Fibroblast of skin of abdomen (primary cell): ENCODE results near the gene SART1.
"Not testable (repeated sequence)": the region's sequence is repeated elsewhere in the genome, so short reads cannot be mapped to it uniquely, and the experiment has no call there.

Source experiments
- DNase-seq: peaks from one replicate; pipeline ENCODE4 v3.0.0-alpha.2; 2013

Gene SART1

DNA sequence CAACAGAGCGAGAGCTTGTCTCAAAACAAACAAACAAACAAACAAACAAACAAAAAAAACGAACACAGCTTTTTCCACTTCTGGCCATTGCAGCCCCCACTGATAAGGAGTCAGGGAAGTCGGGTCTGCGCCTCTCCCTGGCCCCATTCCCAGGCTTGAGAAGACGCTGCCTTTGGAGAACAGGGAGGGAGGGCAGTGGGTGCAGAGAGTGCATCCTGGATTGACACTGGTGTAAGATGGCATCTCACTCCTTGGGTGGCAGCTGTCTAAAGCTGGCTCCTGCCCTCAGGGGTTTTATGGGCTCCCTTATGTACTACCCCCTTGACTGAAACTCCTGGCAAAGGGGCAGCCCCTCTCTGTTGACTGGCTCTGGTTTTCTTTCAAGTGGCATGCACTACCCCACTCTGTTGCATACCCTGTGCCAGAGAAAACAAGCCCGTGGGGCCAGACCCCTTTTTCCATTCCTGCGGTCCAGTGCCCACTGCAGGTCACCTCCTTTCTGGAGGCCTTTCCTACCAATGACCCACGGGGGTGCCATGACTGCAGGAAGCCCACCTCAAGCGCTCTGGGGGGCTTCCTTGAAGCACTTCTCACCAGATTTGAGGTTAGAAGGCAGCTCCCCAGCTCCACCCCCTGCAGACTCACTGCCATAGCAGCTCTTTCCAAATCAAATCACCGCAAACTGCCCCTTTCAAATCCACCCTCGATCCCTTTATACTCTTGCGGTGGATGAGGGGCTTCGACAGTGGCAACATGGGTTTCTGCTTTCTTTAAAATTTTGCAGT, 29.6 kb upstream of the SART1 start:
- no peak for DNase-seq

DNA sequence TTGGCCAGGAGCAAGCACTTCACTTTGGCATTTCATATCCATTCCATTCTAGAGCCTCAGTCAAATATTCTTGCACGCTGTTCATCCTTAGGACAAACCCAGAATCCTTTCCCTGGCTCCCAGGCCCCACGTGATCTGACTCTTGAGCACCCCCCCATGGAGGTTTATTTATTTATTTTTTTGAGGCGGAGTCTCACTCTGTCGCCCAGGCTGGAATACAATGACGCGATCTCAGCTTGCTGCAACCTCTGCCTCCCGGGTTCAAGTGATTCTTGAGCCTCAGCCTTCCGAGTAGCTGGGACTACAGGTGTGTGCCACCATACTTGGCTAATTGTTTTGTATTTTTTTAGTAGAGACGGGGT, 29.0 kb upstream of the SART1 start:
- no peak for DNase-seq

DNA sequence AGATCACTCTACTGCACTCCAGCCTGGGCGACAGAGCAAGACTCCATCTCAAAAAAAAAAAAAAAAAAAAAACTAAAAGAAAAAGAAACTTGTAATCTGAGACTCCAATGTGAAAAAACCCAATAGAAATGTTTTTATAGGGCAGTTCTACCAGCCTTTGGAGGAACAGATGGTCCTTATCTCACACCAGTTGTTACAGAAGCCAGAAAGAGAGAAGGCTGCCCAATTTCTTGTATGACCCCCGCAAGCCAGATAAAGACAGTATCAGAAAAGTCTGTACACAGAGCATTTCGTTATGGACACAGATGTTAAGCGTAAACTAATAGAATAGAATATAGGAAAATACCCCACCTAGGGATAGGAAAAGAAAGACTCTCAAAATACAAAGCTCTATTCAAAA, 27.5 kb upstream of the SART1 start:
- no peak for DNase-seq

DNA sequence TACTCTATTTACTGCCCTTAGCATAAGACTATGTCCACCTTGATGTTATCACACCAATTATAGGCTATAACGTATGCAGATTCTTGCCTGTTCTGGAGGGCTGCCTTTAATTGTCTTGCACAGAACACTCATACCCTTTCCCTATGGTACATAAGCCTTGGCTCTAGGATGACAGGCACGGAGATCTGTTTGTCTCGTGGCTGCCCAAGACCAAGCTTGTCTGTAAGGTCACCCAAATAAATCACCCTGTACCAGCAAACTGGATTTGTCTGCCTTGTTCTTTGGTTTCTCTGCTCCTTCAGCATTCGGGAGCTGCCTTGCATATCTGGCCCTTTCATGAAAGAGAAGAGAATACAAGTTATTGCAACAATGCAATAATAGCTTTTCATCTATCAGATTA, 23.8 kb upstream of the SART1 start:
- no peak for DNase-seq

DNA sequence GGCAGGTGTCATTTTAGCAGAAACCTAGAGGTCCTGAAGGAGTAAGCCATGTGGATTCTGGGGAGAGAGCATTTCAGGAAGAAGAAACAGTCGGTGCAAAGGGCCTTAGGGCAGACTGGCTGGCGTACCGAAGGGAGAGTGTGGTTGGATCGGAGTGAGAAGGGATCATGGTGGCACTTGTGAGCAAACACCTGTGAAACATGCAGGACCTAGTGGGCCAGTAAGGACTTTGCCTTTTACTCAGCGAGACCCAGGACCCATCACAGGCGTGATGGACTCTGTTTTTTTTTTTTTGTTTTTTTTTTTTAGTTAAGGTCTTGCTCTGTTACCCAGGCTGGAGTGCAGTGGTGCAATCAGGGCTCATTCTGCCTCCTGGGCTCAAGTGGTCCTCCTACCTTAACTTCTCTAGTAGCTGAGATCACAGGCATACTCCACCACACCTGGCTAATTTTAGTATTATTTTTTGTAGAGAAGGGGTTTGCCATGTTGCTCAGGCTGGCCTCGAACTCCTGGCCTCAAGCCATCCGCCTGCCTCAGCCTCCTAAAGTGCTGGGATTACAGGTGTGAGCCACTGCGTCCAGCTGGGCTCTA, 19.7 kb upstream of the SART1 start:
- DNase-seq: no peak

DNA sequence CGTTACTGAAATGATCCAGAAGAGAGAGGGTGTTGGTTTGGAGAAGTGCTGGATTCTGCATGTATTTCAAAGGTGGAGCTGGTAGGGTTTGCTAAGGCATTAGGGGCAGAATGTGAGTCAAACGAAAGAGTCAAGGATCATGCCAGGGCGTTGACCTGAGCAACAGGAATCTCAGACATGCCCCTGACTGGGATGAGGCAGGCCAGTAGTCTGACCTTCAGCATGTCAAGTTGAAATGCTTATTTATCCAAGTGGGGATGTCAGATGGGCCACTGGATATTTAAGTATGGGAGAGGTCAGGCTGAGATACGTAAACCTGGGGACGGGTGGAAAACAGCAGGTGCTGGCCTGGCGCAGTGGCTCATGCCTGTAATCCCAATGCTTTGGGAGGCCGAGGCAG, 19.0 kb upstream of the SART1 start:
- no peak for DNase-seq

DNA sequence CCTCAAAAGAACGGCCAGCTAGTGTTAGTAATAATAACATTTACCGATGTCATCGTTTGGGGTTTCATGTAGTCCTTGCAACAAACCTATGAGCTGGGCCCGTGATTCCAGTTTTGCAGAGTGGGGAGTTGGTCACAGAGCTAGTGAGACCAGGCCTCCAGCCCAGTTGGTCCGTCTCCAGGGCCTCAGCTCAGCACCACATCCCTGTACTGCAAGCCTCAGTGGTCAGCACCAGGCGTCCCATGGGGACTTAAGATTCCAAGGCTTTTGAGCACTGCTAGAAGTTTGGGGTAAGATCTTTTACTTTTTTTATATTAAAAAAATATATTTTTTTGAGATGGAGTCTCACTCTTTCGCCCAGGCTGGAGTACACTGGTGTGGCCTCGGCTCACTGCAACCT, 17.3 kb upstream of the SART1 start:
- no peak for DNase-seq

DNA sequence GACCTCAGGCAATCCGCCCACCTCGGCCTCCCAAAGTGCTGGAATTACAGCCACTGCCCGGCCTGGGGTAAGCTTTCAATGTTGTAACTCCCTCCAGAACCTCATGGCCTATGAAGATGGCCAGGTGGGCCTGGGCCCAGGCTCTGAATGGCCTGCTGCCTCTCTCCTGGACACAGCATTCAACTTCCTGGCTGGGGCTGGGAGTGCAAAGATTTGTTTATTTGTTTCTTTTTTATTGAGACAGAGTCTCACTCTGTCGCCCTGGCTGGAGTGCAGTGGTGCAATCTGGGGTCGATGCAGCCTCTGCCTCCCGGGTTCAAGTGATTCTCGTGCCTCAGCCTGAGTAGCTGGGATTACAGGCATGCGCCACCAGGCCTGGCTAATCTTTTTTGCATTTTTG, 16.8 kb upstream of the SART1 start:
- DNase-seq: no peak

DNA sequence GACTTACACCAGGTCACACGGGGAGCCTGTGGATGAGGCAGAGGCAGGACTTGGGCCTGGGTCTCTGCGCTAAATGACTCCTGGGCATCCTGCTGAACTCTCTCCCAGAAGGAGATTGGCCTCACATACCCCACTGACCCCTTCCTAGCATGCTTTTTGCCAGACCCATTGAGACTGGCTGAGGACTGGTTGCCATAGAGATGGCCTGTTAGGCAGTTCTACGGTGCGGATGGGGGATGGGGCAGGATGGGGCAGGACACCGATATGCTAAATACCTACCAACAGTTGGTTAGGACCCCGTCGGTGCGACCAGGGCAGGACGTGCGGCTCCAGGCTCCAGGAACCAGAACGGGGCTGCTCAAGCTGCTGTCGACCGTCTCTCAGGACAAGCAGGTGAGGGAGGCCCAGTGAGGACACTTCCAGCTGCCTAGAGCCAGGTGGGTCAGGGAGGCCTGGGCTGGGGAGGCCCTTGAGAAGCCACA, 16.1 kb upstream of the SART1 start, which contains the start of gene TSGA10IP:
TSGA10IP (plus strand) TSS at position 51 of the 482 bp plus-strand sequence; CDS start at position 247, 196 bp downstream.
- no peak for DNase-seq

DNA sequence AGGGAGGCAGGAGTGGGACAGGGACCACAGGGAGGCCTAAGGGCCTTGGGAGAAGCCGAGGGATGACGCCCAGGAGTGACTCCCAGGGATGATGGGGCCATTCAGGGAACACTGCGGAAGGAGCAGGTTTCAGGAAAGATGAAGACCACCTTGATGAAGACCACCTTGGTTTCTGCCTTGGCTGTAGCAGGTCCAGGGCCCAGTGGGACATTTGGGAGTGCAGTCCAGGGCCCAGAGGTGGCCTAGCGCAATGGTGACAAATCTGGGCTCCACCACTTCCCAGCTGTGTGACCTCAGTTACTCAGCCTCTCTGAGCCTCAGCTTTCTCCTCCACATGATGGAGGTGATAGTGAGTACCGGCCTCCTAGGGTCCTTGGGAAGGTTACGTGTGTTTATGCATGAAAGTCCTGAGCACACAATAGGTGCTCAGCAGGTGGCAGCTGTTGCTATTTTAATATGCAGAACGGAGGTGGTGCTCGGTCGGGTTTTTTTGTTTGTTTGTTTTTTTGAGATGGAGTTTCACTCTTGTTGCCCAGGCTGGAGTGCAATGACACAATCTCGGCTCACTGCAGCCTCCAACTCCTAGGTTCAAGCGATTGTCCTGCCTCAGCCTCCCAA, 15.5 kb upstream of the SART1 start:
- no peak for DNase-seq

DNA sequence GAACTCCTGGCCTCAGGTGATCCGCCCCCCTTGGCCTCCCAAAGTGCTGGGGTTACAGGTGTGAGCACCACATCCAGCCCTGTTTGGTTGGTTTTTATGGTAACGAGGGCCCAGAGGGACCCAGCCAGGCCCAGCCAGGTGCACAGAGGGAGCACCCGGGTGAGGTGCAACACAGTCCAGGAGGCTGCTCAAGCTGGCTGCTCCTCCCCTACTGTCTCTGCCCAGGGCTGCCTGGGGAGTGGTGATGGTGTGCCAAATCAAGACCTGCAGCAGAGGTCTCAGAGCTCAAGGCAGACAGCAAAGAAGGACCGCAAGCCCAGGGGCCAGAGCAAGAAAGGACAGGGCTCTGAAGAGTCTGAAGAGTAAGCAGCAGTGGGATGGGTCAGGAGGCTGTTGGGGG, 14.9 kb upstream of the SART1 start:
- no peak for DNase-seq

DNA sequence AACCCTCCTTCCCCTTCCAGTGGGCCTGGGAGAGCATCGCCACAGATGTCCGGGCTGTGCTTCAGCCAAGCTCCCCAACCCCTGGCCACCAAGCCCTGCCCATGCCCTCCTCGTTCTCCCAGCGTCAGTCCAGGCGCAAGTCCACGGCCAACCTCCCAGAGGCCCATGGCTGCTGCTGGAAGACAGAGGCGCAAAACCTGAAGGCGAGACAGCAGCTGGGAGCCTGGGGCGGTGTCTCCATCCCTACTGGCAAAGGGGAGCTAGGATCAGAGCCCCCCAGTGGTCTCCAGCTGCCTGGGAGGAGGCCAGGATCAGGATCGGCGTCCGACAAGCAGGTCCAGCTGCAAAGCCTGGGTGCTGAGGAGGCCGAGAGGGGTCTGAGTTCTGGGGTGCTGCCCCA, 14.4 kb upstream of the SART1 start:
- DNase-seq: no peak

DNA sequence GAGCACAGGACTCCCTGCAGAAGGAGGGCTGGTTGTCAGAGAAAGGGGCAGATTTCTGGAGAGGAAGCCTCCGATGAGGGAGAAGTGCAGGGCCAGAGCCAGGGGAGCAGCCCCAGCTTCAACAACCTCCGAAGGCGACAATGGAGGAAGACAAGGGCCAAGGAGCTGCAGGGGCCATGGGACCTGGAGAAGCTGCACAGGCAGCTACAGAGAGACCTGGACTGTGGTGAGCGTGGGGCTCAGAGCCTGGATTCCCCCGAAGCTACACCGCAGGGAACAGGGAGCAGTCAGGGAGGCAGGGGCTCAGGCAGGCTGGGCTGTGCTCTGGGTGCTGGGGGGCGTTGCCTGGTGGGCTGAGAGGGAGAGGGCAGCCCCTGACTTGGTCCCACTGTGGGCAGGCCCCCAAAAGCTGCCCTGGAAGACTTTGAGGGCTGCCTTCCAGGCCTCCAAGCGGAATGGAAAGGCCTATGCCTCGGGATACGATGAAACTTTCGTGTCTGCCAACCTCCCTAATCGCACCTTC, 13.9 kb upstream of the SART1 start:
- DNase-seq: no peak

DNA sequence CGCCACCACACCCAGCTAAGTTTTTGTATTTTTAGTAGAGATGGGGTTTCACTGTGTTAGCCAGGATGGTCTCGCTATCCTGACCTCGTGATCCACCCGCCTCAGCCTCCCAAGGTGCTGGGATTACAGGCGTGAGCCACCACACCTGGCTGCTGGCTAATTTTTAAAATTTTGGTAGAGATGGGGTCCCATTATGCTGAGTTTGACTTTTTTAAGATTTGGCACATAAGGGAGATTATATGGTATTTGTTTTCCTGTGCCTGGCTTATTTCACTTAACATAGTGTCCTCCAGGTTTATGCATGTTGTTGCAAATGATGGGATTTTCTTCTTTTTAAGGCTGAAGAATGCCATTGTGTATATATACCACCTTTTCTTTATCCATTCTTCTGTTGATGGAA, 10.8 kb upstream of the SART1 start:
- not testable (repeated sequence) for DNase-seq

DNA sequence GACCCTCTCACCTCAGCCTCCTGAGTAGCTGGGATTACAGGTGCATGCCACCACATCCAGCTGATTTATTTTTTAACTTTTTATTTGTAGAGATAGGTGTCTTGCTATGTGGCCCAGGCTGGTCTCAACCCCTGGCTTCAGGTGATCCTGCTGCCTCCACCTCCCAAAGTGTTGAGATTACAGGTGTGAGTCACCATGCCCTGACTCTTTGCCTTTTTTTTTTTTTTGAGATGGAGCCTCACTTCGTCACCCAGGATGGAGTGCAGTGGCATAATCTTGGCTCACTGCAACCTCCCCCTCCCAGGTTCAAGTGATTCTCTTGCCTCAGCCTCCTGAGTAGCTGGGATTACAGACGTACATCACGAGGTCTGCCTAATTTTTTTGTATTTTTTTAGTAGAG, 9.9 kb upstream of the SART1 start:
- not testable (repeated sequence) for DNase-seq

DNA sequence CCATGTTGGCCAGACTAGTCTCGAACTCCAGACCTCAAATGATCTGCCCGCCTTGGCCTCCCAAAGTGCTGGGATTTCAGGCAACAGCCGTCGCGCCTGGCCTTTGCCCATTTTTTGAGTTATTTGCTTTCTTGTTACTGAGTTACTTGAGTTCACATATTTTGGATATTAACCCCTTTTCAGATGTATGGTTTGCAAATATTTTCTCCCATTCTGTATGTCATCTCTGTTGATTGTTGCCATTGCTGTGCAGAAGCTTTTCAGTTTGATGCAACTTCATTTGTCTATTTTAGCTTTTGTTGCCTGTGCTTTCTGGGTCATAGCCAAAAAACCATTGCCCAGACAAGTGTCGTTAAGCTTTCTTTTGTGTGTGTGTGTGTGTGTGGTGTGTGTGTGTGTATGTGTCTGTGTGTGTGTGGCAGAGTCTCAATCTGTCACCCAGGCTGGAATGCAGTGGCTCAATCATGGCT, 9.4 kb upstream of the SART1 start:
- no peak for DNase-seq

DNA sequence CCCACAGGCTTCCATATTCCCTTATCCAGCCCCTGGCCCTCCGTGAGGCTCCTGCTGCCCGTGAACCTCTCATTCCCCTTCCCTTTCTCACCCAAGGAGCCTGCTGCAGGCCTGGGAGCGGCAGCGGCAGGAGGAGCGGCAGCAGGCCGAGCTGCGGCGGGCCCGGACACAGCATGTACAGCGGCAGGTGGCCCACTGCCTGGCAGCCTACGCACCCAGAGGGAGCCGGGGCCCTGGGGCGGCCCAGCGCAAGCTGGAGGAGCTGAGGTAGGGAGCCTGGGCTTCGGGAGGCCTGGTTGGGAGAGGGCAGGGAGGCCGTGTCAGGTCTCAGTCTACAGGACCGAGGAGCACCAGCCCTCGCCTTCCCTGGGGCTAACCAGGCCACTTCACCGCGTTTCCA, 8.1 kb upstream of the SART1 start:
- DNase-seq: no peak

DNA sequence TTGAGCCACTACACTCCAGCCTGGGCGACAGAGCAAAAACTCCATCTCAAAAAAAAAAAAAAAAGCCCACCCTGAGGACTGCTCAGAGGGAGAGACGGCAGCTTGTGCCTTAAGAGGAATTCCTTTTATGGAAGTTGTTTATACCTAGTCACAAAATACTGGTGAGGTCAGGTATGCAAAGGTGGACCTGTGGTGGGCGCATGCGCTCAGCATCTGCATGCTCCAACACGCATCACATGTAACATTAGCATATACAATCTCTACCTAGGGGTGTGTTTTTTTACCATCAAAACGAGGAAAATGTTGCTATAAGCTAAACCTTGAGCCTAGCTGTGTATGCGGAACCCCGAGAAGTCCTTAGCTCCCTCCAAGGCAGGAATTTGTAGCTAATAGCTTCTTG, 6.8 kb upstream of the SART1 start:
- no peak for DNase-seq

DNA sequence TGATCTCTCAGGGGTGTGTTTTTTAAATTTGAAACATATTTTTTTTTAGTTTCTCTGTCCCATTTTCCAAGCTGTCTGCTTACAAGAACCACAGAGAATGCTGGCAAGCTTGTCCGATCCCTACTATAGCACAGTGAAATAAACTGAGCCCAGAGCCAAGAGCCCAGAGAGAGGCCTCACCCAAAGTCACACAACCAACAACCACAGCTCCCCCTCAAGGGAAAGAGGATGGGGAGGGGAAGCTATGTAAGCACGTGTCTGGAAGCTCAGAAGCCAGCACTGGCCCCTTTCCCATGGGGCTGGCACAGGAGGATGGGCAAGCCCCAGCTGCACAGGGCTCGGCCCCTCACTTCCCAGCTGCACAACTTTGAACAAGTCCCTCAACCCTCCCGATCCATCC, 3.2 kb upstream of the SART1 start:
- no peak for DNase-seq

DNA sequence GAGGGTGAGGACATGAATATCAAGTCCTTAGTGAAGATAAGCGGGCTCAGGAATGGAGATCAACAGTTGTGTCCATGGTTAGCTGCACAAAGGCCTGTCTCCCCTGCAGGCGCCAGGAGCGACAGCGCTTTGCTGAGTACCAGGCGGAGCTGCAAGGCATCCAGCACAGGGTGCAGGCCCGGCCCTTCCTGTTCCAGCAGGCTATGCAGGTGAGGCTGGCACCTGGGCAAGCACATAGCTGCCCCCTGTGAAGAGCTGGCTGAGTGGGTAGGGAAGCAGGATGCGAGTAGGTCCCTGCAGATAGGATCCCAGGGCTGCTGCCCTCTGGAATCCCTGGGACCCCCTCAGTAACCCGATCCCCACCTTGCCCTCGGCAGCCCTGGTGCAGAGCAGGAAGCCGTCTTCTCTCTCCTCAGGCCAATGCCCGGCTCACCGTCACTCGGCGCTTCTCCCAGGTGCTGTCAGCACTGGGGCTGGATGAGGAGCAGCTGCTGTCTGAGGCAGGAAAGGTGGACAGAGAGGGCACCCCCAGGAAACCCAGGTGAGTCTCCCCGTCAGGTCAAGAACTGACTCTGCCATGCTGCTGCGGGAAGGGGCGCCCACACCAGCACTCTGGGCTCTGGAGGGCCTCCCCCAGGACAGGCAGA, 2.6 kb upstream of the SART1 start:
- DNase-seq: no peak

DNA sequence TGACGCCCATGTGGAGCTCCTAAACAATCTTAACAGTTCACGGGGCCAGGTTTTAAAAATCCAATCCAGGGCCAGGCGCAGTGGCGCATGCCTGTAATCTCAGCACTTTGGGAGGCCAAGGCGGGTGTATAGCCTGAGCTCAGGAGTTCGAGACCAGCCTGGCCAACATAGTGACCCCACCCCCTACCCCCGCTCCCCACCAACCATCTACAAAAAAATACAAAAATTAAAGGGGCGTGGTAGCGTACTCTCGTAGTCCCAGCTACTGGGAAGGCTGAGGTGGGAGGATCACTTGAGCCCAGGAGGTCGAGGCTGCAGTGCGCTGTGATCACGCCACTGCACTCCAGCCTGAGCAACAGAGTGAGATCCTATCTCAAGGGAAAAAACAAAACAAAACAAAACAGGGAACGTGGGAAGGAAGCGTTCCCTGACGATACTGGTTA, 689 bp upstream of the SART1 start:
- DNase-seq: no peak

DNA sequence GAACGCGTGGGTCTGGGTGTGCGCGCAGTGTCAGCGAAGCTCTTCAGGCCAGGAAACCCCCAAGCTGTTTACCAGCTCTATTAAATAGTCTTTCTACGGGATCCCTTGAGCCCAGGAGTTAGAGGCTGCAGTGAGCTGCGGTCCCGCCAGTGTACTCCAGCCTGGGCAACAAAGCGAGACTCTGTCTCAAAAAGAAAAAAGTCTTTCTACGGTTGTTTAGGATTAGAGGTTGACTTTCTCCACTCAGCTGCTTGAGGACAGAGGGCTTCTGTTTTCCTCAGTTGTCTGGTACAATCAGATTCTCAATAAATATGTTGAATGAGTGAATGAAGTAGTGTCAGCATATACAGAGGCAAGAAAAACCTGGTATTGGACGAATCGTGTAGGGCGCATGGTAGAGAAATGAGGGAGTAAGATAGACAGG, 619 bp downstream of the SART1 start:
- no peak for DNase-seq

DNA sequence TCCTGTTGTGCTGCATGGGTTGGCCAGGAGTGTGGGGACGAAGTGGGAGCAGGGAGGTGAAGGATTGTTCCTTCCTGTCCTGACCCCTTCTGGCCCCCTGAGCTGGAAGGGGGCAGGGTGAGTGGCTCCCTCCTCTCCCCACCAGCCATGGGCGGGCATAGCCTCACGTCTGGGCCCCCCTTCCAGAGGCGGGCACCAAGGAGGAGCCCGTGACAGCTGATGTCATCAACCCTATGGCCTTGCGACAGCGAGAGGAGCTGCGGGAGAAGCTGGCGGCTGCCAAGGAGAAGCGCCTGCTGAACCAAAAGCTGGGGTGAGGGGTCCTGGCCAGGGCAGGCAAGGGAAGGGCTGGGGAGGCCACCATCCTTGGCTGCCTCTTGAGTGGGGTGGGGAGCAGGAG, 3.4 kb downstream of the SART1 start:
- no peak for DNase-seq
